ENCODE results near the gene SPOPL.
"Not testable (repeated sequence)": the region's sequence is repeated elsewhere in the genome, so short reads cannot be mapped to it uniquely, and the experiment has no call there.

SPOPL gene

GRCh38 chr2:138494265-138494966 lies 7.2 kb upstream of the SPOPL start:
- no peak for DNase-seq

- no peak for DNase-seq
These were observed 6.2 kb upstream of the SPOPL start for GRCh38 chr2:138495384-138495783.

GRCh38 chr2:138496096-138496651 lies 5.4 kb upstream of the SPOPL start:
- DNase-seq: no peak

- no peak for DNase-seq
These were observed 4.3 kb upstream of the SPOPL start for GRCh38 chr2:138497294-138497693.

GRCh38 chr2:138499684-138500083 lies 1.9 kb upstream of the SPOPL start:
- no peak for DNase-seq

GRCh38 chr2:138500592-138501424 lies 762 bp upstream of the SPOPL start:
- no peak for DNase-seq

GRCh38 chr2:138502255-138503086 lies 901 bp downstream of the SPOPL start:
- DNase-seq: no peak

GRCh38 chr2:138503087-138503442 lies 1.5 kb downstream of the SPOPL start:
- peak; percentile 55 for DNase-seq

- DNase-seq: no peak
These were observed 2.1 kb downstream of the SPOPL start for GRCh38 chr2:138503652-138504051.

- no peak for DNase-seq
These were observed 2.5 kb downstream of the SPOPL start for GRCh38 chr2:138504092-138504491.

- DNase-seq: peak; percentile 68
These were observed 3.1 kb downstream of the SPOPL start for GRCh38 chr2:138504546-138505235.

- DNase-seq: no peak
These were observed 5.7 kb downstream of the SPOPL start for GRCh38 chr2:138507267-138507666.

GRCh38 chr2:138510319-138510718 lies 8.7 kb downstream of the SPOPL start:
- no peak for DNase-seq

GRCh38 chr2:138512672-138513071 lies 11.1 kb downstream of the SPOPL start:
- DNase-seq: no peak

- DNase-seq: no peak
These were observed 12.6 kb downstream of the SPOPL start for GRCh38 chr2:138514173-138514572.

- no peak for DNase-seq
These were observed 13.5 kb downstream of the SPOPL start for GRCh38 chr2:138515092-138515491.

- no peak for DNase-seq
These were observed 14.6 kb downstream of the SPOPL start for GRCh38 chr2:138516030-138516704.

GRCh38 chr2:138518860-138519259 lies 17.3 kb downstream of the SPOPL start:
- DNase-seq: no peak

- DNase-seq: no peak
These were observed 20.3 kb downstream of the SPOPL start for GRCh38 chr2:138521821-138522220.

GRCh38 chr2:138522556-138522955 lies 21.0 kb downstream of the SPOPL start:
- no peak for DNase-seq

- DNase-seq: not testable (repeated sequence)
These were observed 21.6 kb downstream of the SPOPL start for GRCh38 chr2:138523018-138523672.
